Measurements from ENCODE around the gene RPL36AL. TPM values are rescaled to one million over a fixed set of nuclear protein-coding genes. Genes with fewer than 3 reads are reported as not detected.

The RPL36AL gene
- polyA plus RNA-seq, 1 of the 3 experiments (the other 2 are of a cell fraction) = 337 TPM

DNA sequence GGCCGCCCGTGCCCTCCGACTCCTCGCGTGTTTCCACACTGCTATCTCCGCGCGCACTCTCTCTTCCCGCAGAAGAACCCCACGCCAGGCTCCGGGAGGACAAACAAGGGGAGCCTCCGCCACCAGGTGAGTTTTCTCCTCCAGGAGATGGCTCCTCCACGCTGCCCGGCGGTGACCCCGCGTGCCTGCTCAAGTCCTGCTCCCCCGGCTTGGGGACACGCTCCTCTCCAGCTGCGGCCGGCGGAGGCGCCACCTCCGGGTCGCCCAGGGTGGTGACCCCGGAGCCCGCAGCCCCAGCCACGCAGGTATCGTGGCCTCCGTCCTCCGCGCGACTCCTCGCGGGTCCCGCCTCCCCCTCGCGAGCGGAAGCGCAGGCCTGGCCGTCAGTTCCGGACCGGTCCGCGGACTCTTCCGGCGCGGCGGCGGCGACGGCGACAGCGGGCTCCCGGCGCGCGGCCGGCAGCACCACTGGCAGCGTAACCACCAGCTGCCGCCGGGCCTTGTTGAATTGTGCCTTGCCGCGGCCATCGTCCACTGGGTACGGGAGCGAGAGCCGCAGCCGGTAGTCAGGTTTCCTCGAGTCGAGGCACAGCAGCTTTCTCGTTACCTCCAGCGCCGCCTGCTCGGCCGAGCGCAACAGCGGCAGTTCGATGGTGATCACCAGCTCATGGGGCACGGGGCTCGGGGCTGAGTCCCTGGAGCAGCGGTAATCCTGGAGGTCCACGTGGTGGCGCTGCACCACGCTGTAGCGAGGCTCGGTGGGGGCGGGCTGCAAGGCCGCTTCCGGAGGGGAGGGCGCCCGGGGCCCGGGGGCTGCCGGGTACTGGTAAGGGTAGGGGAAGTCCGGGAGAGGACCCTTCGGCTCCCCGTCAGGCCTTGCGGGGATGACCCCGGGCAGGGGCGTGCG is 13.5 kb upstream of the RPL36AL start:
- H3K9me3 ChIP-seq = no peaks in the 10 kb centered on the region
- peaks cover 12 to 21% of the 10 kb centered on the region in 2 experiments for H3K36me3 ChIP-seq (replicated peaks in 1 of 2; ENCODE audit: control insufficient read depth in 1 of 2, insufficient read depth in 2 of 2, low read length in 1 of 2)
- H4K20me1 ChIP-seq (ENCODE audit: insufficient read depth) = peaks cover 3% of the 10 kb centered on the region; the same call in 1 of the 2 replicates
- ChIA-PET CTCF (interaction anchor here (0.6 to 3.8 kb wide), 37 partner anchors 8 to 232 kb away, joined by 3 to 39 read pairs (median 5); partner anchors contain the start of genes KLHDC2, LRR1, MGAT2 and NEMF), POLR2A (interaction anchor here (0.6 to 2.6 kb wide), 8 partner anchors 13 to 229 kb away, joined by 3 to 27 read pairs (median 6); partner anchors contain the start of genes KLHDC2, LRR1, MGAT2 and POLE2)
- H3F3A ChIP-seq (replicated peaks; ENCODE audit: insufficient read depth) = peaks cover 18% of the 10 kb centered on the region
- peak overlapping the region; percentile 94 to 95 for H3K27ac ChIP-seq (ENCODE audit: low read depth in 2 of 2, low read length in 1 of 2)
- peaks cover 87% of the 10 kb centered on the region for H3K79me2 ChIP-seq (ENCODE audit: insufficient read depth)
- H3K4me3 ChIP-seq (ENCODE audit: low read depth in 2 of 2, low read length in 1 of 2) = peak overlapping the region; percentile 72 to 86
- DNase-seq = peak; percentile 97
- peak overlapping the region; percentile 82 for H3K9ac ChIP-seq
- H3K9me2 ChIP-seq = no peaks in the 10 kb centered on the region
- under 1% methylated on average over 23 of the region's 101 CpGs for WGBS (ENCODE audit: low lambda C conversion rate)
- H3K27me3 ChIP-seq (ENCODE audit: insufficient read depth) = no peaks in the 10 kb centered on the region
- peak overlapping the region; percentile 99 for H3K4me2 ChIP-seq
- peaks cover 4 to 7% of the 10 kb centered on the region in 2 experiments; a peak in 3 of 4 replicates for H3K4me1 ChIP-seq (ENCODE audit: control insufficient read depth in 1 of 2, insufficient read depth in 2 of 2, low read depth in 1 of 2, low read length in 1 of 2)
- peak overlapping the region; percentile 87 for H2AFZ ChIP-seq (ENCODE audit: low read depth)
- TF ChIP-seq MEF2A (IDR thresholded peaks at IDR 0.05; ENCODE audit: borderline replicate concordance, low read depth) (no peak), ELF1 (IDR thresholded peaks at IDR 0.05) (peak; percentile 67), SMC3 (IDR thresholded peaks at IDR 0.05; ENCODE audit: low read depth, low read length) (peak; percentile 55; the same call in 1 of the 2 replicates), EP300 (IDR thresholded peaks at IDR 0.05; ENCODE audit: borderline replicate concordance in 1 of 2, low read depth in 1 of 2, low read length in 1 of 2) (no peak), TEAD4 (IDR thresholded peaks at IDR 0.05; ENCODE audit: borderline replicate concordance, insufficient read depth) (no peak), FOSL2 (IDR thresholded peaks at IDR 0.05; ENCODE audit: borderline replicate concordance, low read depth) (no peak), MXI1 (IDR thresholded peaks at IDR 0.05; ENCODE audit: low read depth, low read length) (peak; percentile 46), SIN3A (IDR thresholded peaks at IDR 0.05; ENCODE audit: borderline replicate concordance, low read depth, low read length) (peak; percentile 22; the same call in 1 of the 2 replicates), EZH2phosphoT487 (IDR thresholded peaks at IDR 0.05; ENCODE audit: borderline replicate concordance, low read depth) (no peak), RCOR1 (IDR thresholded peaks at IDR 0.05; ENCODE audit: low read length) (no peak), RAD21 (IDR thresholded peaks at IDR 0.05; ENCODE audit: low read length) (peak; percentile 77), GABPA (IDR thresholded peaks at IDR 0.05; ENCODE audit: low read depth) (peak; percentile 79), CHD2 (IDR thresholded peaks at IDR 0.05; ENCODE audit: low read length, partially characterized antibody) (peak; percentile 38), NRF1 (IDR thresholded peaks at IDR 0.05; ENCODE audit: low read depth, low read length) (no peak), NFIC (IDR thresholded peaks at IDR 0.05; ENCODE audit: borderline replicate concordance) (no peak), GATA2 (CRISPR knock-in tag; IDR thresholded peaks at IDR 0.05) (no peak), IRF3 (IDR thresholded peaks at IDR 0.05; ENCODE audit: low read depth, low read length) (no peak), FOXJ3 (CRISPR knock-in tag; IDR thresholded peaks at IDR 0.05) (no peak), YY1 (IDR thresholded peaks at IDR 0.05; ENCODE audit: low read depth) (no peak; the same call in none of the 2 replicates), USF1 (IDR thresholded peaks at IDR 0.05; ENCODE audit: borderline replicate concordance, low read depth) (0 out of 2 replicates have a peak, but pooled peaks have one; percentile 41), FOXM1 (IDR thresholded peaks at IDR 0.05; ENCODE audit: low read depth) (0 out of 2 replicates have a peak, but pooled peaks have one; percentile 56), MAX (IDR thresholded peaks at IDR 0.05; ENCODE audit: low read depth) (peak; percentile 89)
- TF ChIP-seq, protein P1, sequence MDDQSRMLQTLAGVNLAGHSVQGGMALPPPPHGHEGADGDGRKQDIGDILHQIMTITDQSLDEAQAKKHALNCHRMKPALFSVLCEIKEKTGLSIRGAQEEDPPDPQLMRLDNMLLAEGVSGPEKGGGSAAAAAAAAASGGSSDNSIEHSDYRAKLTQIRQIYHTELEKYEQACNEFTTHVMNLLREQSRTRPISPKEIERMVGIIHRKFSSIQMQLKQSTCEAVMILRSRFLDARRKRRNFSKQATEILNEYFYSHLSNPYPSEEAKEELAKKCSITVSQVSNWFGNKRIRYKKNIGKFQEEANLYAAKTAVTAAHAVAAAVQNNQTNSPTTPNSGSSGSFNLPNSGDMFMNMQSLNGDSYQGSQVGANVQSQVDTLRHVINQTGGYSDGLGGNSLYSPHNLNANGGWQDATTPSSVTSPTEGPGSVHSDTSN (IDR thresholded peaks at IDR 0.05) = 0 out of 2 replicates have a peak, but pooled peaks have one; percentile 2
- TF ChIP-seq, protein P2, sequence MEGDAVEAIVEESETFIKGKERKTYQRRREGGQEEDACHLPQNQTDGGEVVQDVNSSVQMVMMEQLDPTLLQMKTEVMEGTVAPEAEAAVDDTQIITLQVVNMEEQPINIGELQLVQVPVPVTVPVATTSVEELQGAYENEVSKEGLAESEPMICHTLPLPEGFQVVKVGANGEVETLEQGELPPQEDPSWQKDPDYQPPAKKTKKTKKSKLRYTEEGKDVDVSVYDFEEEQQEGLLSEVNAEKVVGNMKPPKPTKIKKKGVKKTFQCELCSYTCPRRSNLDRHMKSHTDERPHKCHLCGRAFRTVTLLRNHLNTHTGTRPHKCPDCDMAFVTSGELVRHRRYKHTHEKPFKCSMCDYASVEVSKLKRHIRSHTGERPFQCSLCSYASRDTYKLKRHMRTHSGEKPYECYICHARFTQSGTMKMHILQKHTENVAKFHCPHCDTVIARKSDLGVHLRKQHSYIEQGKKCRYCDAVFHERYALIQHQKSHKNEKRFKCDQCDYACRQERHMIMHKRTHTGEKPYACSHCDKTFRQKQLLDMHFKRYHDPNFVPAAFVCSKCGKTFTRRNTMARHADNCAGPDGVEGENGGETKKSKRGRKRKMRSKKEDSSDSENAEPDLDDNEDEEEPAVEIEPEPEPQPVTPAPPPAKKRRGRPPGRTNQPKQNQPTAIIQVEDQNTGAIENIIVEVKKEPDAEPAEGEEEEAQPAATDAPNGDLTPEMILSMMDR (IDR thresholded peaks at IDR 0.05) = peak; percentile 90
- TF ChIP-seq, protein P3, sequence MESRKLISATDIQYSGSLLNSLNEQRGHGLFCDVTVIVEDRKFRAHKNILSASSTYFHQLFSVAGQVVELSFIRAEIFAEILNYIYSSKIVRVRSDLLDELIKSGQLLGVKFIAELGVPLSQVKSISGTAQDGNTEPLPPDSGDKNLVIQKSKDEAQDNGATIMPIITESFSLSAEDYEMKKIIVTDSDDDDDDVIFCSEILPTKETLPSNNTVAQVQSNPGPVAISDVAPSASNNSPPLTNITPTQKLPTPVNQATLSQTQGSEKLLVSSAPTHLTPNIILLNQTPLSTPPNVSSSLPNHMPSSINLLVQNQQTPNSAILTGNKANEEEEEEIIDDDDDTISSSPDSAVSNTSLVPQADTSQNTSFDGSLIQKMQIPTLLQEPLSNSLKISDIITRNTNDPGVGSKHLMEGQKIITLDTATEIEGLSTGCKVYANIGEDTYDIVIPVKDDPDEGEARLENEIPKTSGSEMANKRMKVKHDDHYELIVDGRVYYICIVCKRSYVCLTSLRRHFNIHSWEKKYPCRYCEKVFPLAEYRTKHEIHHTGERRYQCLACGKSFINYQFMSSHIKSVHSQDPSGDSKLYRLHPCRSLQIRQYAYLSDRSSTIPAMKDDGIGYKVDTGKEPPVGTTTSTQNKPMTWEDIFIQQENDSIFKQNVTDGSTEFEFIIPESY (IDR thresholded peaks at IDR 0.05; ENCODE audit: borderline replicate concordance, low read depth) = no peak
